Measurements from ENCODE around the gene CTNNB1. TPM values are rescaled to one million over a fixed set of nuclear protein-coding genes. Genes with fewer than 3 reads are reported as not detected.

CTNNB1 gene
- total RNA-seq, 1 experiment from 2014 or later = 186 TPM

- H3K4me1 ChIP-seq (ENCODE audit: control insufficient read depth, insufficient read depth, low read length) = peaks cover 28% of the 10 kb centered on the region
- DNase-seq (ENCODE audit: low read depth, low spot score) = no peak
- no peaks in the 10 kb centered on the region for H3K9me3 ChIP-seq (ENCODE audit: control insufficient read depth, insufficient read depth, low read depth, low read length)
- no peak for ATAC-seq
- H3K27ac ChIP-seq (ENCODE audit: low read length) = no peak overlapping the region
- H3K4me3 ChIP-seq (ENCODE audit: low read depth in 2 of 2, low read length in 2 of 2) = no peak overlapping the region
- TF ChIP-seq POLR2AphosphoS5 (IDR thresholded peaks at IDR 0.05; ENCODE audit: low read depth, low read length) (no peak), CTCF (IDR thresholded peaks at IDR 0.05) (no peak), SIN3A (IDR thresholded peaks at IDR 0.05; ENCODE audit: borderline replicate concordance, insufficient read depth, low read depth, low read length) (no peak), TCF7L2 (IDR thresholded peaks at IDR 0.05; ENCODE audit: low read depth, low read length) (no peak)
- TF ChIP-seq, protein P1, sequence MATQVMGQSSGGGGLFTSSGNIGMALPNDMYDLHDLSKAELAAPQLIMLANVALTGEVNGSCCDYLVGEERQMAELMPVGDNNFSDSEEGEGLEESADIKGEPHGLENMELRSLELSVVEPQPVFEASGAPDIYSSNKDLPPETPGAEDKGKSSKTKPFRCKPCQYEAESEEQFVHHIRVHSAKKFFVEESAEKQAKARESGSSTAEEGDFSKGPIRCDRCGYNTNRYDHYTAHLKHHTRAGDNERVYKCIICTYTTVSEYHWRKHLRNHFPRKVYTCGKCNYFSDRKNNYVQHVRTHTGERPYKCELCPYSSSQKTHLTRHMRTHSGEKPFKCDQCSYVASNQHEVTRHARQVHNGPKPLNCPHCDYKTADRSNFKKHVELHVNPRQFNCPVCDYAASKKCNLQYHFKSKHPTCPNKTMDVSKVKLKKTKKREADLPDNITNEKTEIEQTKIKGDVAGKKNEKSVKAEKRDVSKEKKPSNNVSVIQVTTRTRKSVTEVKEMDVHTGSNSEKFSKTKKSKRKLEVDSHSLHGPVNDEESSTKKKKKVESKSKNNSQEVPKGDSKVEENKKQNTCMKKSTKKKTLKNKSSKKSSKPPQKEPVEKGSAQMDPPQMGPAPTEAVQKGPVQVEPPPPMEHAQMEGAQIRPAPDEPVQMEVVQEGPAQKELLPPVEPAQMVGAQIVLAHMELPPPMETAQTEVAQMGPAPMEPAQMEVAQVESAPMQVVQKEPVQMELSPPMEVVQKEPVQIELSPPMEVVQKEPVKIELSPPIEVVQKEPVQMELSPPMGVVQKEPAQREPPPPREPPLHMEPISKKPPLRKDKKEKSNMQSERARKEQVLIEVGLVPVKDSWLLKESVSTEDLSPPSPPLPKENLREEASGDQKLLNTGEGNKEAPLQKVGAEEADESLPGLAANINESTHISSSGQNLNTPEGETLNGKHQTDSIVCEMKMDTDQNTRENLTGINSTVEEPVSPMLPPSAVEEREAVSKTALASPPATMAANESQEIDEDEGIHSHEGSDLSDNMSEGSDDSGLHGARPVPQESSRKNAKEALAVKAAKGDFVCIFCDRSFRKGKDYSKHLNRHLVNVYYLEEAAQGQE (IDR thresholded peaks at IDR 0.05; ENCODE audit: insufficient read depth in 1 of 2, low read depth in 2 of 2, low read length in 1 of 2) = no peak
- ChIA-PET POLR2A (no interaction called here), CTCF (no interaction called here)
- H3K36me3 ChIP-seq (ENCODE audit: control insufficient read depth, insufficient read depth, low read length) = peaks cover 2% of the 10 kb centered on the region; the same call in 1 of the 2 replicates
- in situ Hi-C loops (cut with HindIII; ENCODE audit: low pct_unique_long_range_greater_than_20kb, low sequenced_read_pairs) = no loop called here
- no TSS peak for BruUV-seq (replicated peaks)
- no peaks in the 10 kb centered on the region for H3K27me3 ChIP-seq (ENCODE audit: control insufficient read depth, insufficient read depth, low read length)
- intact Hi-C loops (cut with micrococcal nuclease; ENCODE audit: unreplicated experiment) = loop anchor here (5.0 kb wide), 1 partner anchor 622 kb away; no protein-coding TSS in a partner anchor
Measured at GRCh38 chr3:41204369-41204768, 5.1 kb downstream of the CTNNB1 start.

DNA sequence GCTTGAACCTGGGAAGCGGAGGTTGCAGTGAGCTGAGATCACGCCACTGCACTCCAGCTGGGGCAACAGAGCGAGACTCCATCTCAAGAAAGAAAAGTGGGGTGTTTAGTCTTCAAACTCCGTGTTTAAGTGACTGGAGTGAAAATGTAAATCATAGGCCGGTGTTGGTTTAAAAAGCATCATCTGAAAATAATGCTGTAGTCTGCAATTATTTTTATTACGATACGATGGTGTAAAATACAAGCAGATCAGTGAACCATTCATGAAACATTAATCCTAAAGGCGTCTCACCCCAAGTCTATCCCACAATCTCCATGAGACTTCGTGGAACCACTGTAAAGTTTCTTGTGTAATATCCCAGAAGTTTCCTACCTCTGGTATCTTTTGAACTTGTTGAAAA lies 6.3 kb downstream of the CTNNB1 start:
- CTCF ChIA-PET = no interaction called here

More for the DNA sequence above, 6.3 kb downstream of the CTNNB1 start:
- BruUV-seq (replicated peaks) = no TSS peak
- Histone ChIP-seq H3K9me3 (ENCODE audit: control insufficient read depth, insufficient read depth, low read depth, low read length) (no peaks in the 10 kb centered on the region), H3K27ac (ENCODE audit: low read length) (no peak overlapping the region), H3K4me3 (ENCODE audit: low read depth in 2 of 2, low read length in 2 of 2) (no peak overlapping the region), H3K27me3 (ENCODE audit: control insufficient read depth, insufficient read depth, low read length) (no peaks in the 10 kb centered on the region), H3K4me1 (ENCODE audit: control insufficient read depth, insufficient read depth, low read length) (peaks cover 28% of the 10 kb centered on the region), H3K36me3 (ENCODE audit: control insufficient read depth, insufficient read depth, low read length) (no peaks in the 10 kb centered on the region)
- DNase-seq (ENCODE audit: low read depth, low spot score) = no peak
- intact Hi-C loops (cut with micrococcal nuclease; ENCODE audit: unreplicated experiment) (no loop called here), in situ Hi-C loops (cut with HindIII; ENCODE audit: low pct_unique_long_range_greater_than_20kb, low sequenced_read_pairs) (no loop called here)
- POLR2A ChIA-PET = no interaction called here
- no peak for ATAC-seq
- TF ChIP-seq SIN3A (IDR thresholded peaks at IDR 0.05; ENCODE audit: borderline replicate concordance, insufficient read depth, low read depth, low read length) (no peak), TCF7L2 (IDR thresholded peaks at IDR 0.05; ENCODE audit: low read depth, low read length) (no peak), CTCF (IDR thresholded peaks at IDR 0.05) (no peak), POLR2AphosphoS5 (IDR thresholded peaks at IDR 0.05; ENCODE audit: low read depth, low read length) (no peak)
- TF ChIP-seq, protein P1 (IDR thresholded peaks at IDR 0.05; ENCODE audit: insufficient read depth in 1 of 2, low read depth in 2 of 2, low read length in 1 of 2) = no peak
